Small intestine (tissue), 7 donors: ENCODE data around the gene RPL26. TPM values are rescaled to one million over a fixed set of nuclear protein-coding genes. Genes with fewer than 3 reads are reported as not detected.

Experiments used
- DNase-seq, 2 donors: peaks; one replicate each; pipeline versions ENCODE4 v3.0.0 to v3.0.0-alpha.2; 2013
- FAIRE-seq: peaks from 2 replicates; lab custom pipeline; 2012; peaks lifted over from hg19 to GRCh38; lab: Jason Lieb, UNC
- H3K27ac ChIP-seq, 3 donors: one replicate each; pipeline ENCODE4 v1.5.1; 2013; ENCODE audit warnings: low read length in 2 of 3, mild to moderate bottlenecking in 2 of 3, control low read depth in 1 of 3, inconsistent platforms in 1 of 3, low read depth in 1 of 3, moderate library complexity in 1 of 3
- H3K27me3 ChIP-seq, 3 donors: one replicate each; pipeline ENCODE4 v1.6.1; 2013; ENCODE audit warnings: low read length in 3 of 3, inconsistent platforms in 1 of 3; ENCODE audit not compliant: control insufficient read depth in 3 of 3, insufficient read depth in 3 of 3
- H3K36me3 ChIP-seq, 3 donors: one replicate each; pipeline ENCODE4 v1.6.1; 2013; ENCODE audit warnings: low read length in 3 of 3, inconsistent platforms in 1 of 3, low read depth in 1 of 3, mild to moderate bottlenecking in 1 of 3, moderate library complexity in 1 of 3; ENCODE audit not compliant: control insufficient read depth in 3 of 3, insufficient read depth in 2 of 3
- H3K4me1 ChIP-seq, 3 donors: one replicate each; pipeline ENCODE4 v1.6.1; 2013; ENCODE audit warnings: low read length in 2 of 3, inconsistent platforms in 1 of 3, low read depth in 1 of 3, mild to moderate bottlenecking in 1 of 3, moderate library complexity in 1 of 3; ENCODE audit not compliant: control insufficient read depth in 3 of 3, insufficient read depth in 2 of 3
- H3K4me3 ChIP-seq, 3 donors: one replicate each; pipeline ENCODE4 v1.5.1; 2013; ENCODE audit warnings: low read length in 3 of 3, control low read depth in 1 of 3, inconsistent platforms in 1 of 3, low read depth in 1 of 3, mild to moderate bottlenecking in 1 of 3, moderate library complexity in 1 of 3
- H3K9me3 ChIP-seq, 2 donors: one replicate each; pipeline ENCODE4 v1.6.1; 2013; ENCODE audit warnings: low read depth in 1 of 2, low read length in 1 of 2; ENCODE audit not compliant: control insufficient read depth in 2 of 2, insufficient read depth in 1 of 2
- WGBS, 3 donors: extraction: QIAGEN DNeasy Blood & Tissue Kit; methylation state at CpG; one replicate each; pipeline ENCODE4 v1.1.7; 2013; 5-methylcytosine and 5-hydroxymethylcytosine counted together
- polyA plus RNA-seq, 4 donors: library from polyadenylated mRNA; stranded (reverse) in 3 of 4; unstranded in 1 of 4; fragments of 200-250 nt in 3 of 4; fragments of 120-200 nt in 1 of 4; gene quantifications; one replicate each; pipeline versions ENCODE4 v1.2.1 to v1.2.3, GENCODE V29; 2013
- donor health status: healthy with polysubstance abuse.
- donor health status: control.
- donor health status: control.
- donor health status: Bipolar disorder and iron deficiency.
- donor health status: healthy.

Gene RPL26
- polyA plus RNA-seq, 4 donors = 2,296 to 5,457 (median 3,880) TPM

- DNase-seq = peak; percentile 90 to 97
- H3K4me3 ChIP-seq = no peak overlapping the region
- H3K36me3 ChIP-seq = no peaks in the 10 kb centered on the region
- WGBS, 3 donors = 5 to 21% (median 16%) methylated on average over 5 of the region's 5 CpGs
- peaks cover 8 to 11% (median 10%) of the 10 kb centered on the region in 3 donors for H3K4me1 ChIP-seq
- no peaks in the 10 kb centered on the region for H3K9me3 ChIP-seq
- peak overlapping the region; percentile 52 to 60 (median 53) for H3K27ac ChIP-seq
- FAIRE-seq = no peak
- H3K27me3 ChIP-seq = peaks cover 0 to 5% (median 0%) of the 10 kb centered on the region in 3 donors
These were observed 37.3 kb upstream of the RPL26 start for GRCh38 chr17:8420041-8420934.

- DNase-seq (no peak), FAIRE-seq (no peak)
- Histone ChIP-seq H3K36me3 (no peaks in the 10 kb centered on the region), H3K27me3 (peaks cover 0 to 5% (median 0%) of the 10 kb centered on the region in 3 donors), H3K27ac (no peak overlapping the region), H3K9me3 (no peaks in the 10 kb centered on the region), H3K4me3 (no peak overlapping the region), H3K4me1 (peaks cover 8 to 11% (median 10%) of the 10 kb centered on the region in 3 donors)
- WGBS, 3 donors = 22 to 49% (median 28%) methylated on average over 1 of the region's 1 CpG
These were observed 36.3 kb upstream of the RPL26 start for GRCh38 chr17:8419305-8419704.

- Histone ChIP-seq H3K27ac (no peak overlapping the region), H3K9me3 (no peaks in the 10 kb centered on the region), H3K4me3 (no peak overlapping the region), H3K36me3 (no peaks in the 10 kb centered on the region), H3K27me3 (peaks cover 0 to 5% (median 0%) of the 10 kb centered on the region in 3 donors), H3K4me1 (peaks cover 8 to 11% (median 10%) of the 10 kb centered on the region in 3 donors)
- DNase-seq = no peak
- WGBS, 3 donors = 57 to 67% (median 66%) methylated on average over 1 of the region's 1 CpG
- no peak for FAIRE-seq
These were observed 35.5 kb upstream of the RPL26 start for GRCh38 chr17:8418471-8418870.

GRCh38 chr17:8417806-8418205 is 34.8 kb upstream of the RPL26 start:
- Histone ChIP-seq H3K36me3 (no peaks in the 10 kb centered on the region), H3K27ac (no peak overlapping the region), H3K27me3 (peaks cover 0 to 5% (median 0%) of the 10 kb centered on the region in 3 donors), H3K9me3 (no peaks in the 10 kb centered on the region), H3K4me3 (no peak overlapping the region), H3K4me1 (peaks cover 8 to 11% (median 10%) of the 10 kb centered on the region in 3 donors)
- DNase-seq (no peak), FAIRE-seq (no peak)
- 82 to 93% (median 87%) methylated on average over 4 of the region's 4 CpGs for WGBS, 3 donors

- H3K9me3 ChIP-seq = no peaks in the 10 kb centered on the region
- FAIRE-seq (no peak), DNase-seq (no peak)
- H3K4me3 ChIP-seq = no peak overlapping the region
- H3K4me1 ChIP-seq = peaks cover 0 to 5% (median 3%) of the 10 kb centered on the region in 3 donors
- H3K27me3 ChIP-seq = peaks cover 0 to 5% (median 0%) of the 10 kb centered on the region in 3 donors
- no peaks in the 10 kb centered on the region for H3K36me3 ChIP-seq
- no peak overlapping the region for H3K27ac ChIP-seq
These were observed 30.9 kb upstream of the RPL26 start for GRCh38 chr17:8413938-8414337.

GRCh38 chr17:8413328-8413727 is 30.3 kb upstream of the RPL26 start:
- DNase-seq = no peak
- Histone ChIP-seq H3K36me3 (no peaks in the 10 kb centered on the region), H3K27ac (no peak overlapping the region), H3K4me1 (peaks cover 0 to 5% (median 3%) of the 10 kb centered on the region in 3 donors), H3K27me3 (peaks cover 0 to 5% (median 0%) of the 10 kb centered on the region in 3 donors), H3K4me3 (no peak overlapping the region), H3K9me3 (no peaks in the 10 kb centered on the region)
- WGBS, 3 donors = 65 to 81% (median 70%) methylated on average over 4 of the region's 4 CpGs
- no peak for FAIRE-seq

- no peaks in the 10 kb centered on the region for H3K36me3 ChIP-seq
- peaks cover 0 to 2% (median 0%) of the 10 kb centered on the region in 3 donors for H3K27me3 ChIP-seq
- no peaks in the 10 kb centered on the region for H3K9me3 ChIP-seq
- FAIRE-seq = no peak
- peak; percentile 58 to 91 for DNase-seq
- H3K4me3 ChIP-seq = no peak overlapping the region
- WGBS, 3 donors = 32 to 58% (median 45%) methylated on average over 5 of the region's 5 CpGs
- H3K4me1 ChIP-seq = peaks cover 0 to 5% (median 3%) of the 10 kb centered on the region in 3 donors
- H3K27ac ChIP-seq = no peak overlapping the region
These were observed 29.1 kb upstream of the RPL26 start for GRCh38 chr17:8412089-8412488.

- H3K27me3 ChIP-seq = no peaks in the 10 kb centered on the region
- no peaks in the 10 kb centered on the region for H3K36me3 ChIP-seq
- no peak for FAIRE-seq
- H3K4me1 ChIP-seq = peaks cover 0 to 5% (median 3%) of the 10 kb centered on the region in 3 donors
- H3K27ac ChIP-seq = no peak overlapping the region
- H3K4me3 ChIP-seq = no peak overlapping the region
- WGBS, 3 donors = 82 to 88% (median 87%) methylated on average over 1 of the region's 1 CpG
- no peak for DNase-seq
- no peaks in the 10 kb centered on the region for H3K9me3 ChIP-seq
These were observed 27.9 kb upstream of the RPL26 start for GRCh38 chr17:8410883-8411238.
